GM10847 (cell line): ENCODE measurements around the gene DGLUCY.

ENCODE experiments used
- POLR2A ChIP-seq: IDR thresholded peaks from 2 replicates; pipeline ENCODE4 v1.6.1; 2011; ENCODE audit not compliant: insufficient read length; ENCODE audit errors: extremely low read depth

DGLUCY gene

GRCh38 chr14:91113829-91114078 is at the start of gene DGLUCY:
DGLUCY (plus strand) TSS chr14:91114073; CDS start chr14:91160295, 46,222 bp downstream.
- TF ChIP-seq POLR2A, result no peak

GRCh38 chr14:91065266-91065665 is 48.6 kb upstream of the DGLUCY start:
- TF ChIP-seq POLR2A, result no peak

GRCh38 chr14:91067186-91067585 is 46.7 kb upstream of the DGLUCY start:
- TF ChIP-seq POLR2A, result no peak

- TF ChIP-seq POLR2A, result no peak
Observed at GRCh38 chr14:91068642-91069041, 45.2 kb upstream of the DGLUCY start.

- no peak for TF ChIP-seq POLR2A
Observed at GRCh38 chr14:91070572-91070971, 43.3 kb upstream of the DGLUCY start.

GRCh38 chr14:91075553-91075952 is 38.3 kb upstream of the DGLUCY start:
- no peak for TF ChIP-seq POLR2A

- no peak for TF ChIP-seq POLR2A
Observed at GRCh38 chr14:91078095-91078737, 35.7 kb upstream of the DGLUCY start.

- TF ChIP-seq POLR2A, result no peak
Observed at GRCh38 chr14:91080071-91080470, 33.8 kb upstream of the DGLUCY start.

- TF ChIP-seq POLR2A, result no peak
Observed at GRCh38 chr14:91082282-91082681, 31.6 kb upstream of the DGLUCY start.

- TF ChIP-seq POLR2A, result no peak
Observed at GRCh38 chr14:91084516-91084915, 29.4 kb upstream of the DGLUCY start.

- TF ChIP-seq POLR2A, result no peak
Observed at GRCh38 chr14:91088585-91089235, 25.2 kb upstream of the DGLUCY start.

GRCh38 chr14:91089958-91090535 is 23.8 kb upstream of the DGLUCY start:
- TF ChIP-seq POLR2A, result no peak

- TF ChIP-seq POLR2A, result no peak
Observed at GRCh38 chr14:91090743-91091142, 23.1 kb upstream of the DGLUCY start.

- TF ChIP-seq POLR2A, result no peak
Observed at GRCh38 chr14:91092073-91092472, 21.8 kb upstream of the DGLUCY start.

GRCh38 chr14:91094772-91095171 is 19.1 kb upstream of the DGLUCY start:
- no peak for TF ChIP-seq POLR2A

- TF ChIP-seq POLR2A, result no peak
Observed at GRCh38 chr14:91095178-91095577, 18.7 kb upstream of the DGLUCY start.

GRCh38 chr14:91098591-91098990 is 15.3 kb upstream of the DGLUCY start:
- TF ChIP-seq POLR2A, result no peak
